Glomerular endothelial cell (primary cell): ENCODE results near the gene NSMCE1. TPM values are rescaled to one million over a fixed set of nuclear protein-coding genes. Genes with fewer than 3 reads are reported as not detected.
A peak's percentile ranks its signal among the peaks of the same experiment; 100 is the strongest.
"Not testable (repeated sequence)": the region's sequence is repeated elsewhere in the genome, so short reads cannot be mapped to it uniquely, and the experiment has no call there.

Experiments
- DNase-seq: peaks from one replicate; pipeline ENCODE4 v3.0.0-alpha.2; 2011; ENCODE audit warnings: low read depth, low spot score; ENCODE audit errors: extremely low read depth
- total RNA-seq: library from RNA; depleted of rRNA; stranded (reverse); fragments of >200 nt; gene quantifications from 2 replicates; pipeline ENCODE4 v1.2.3, GENCODE V29; 2015

The NSMCE1 gene
- total RNA-seq, 1 donor from 2014 or later, result 44.7 TPM

- DNase-seq, result no peak
These were observed 48.0 kb downstream of the NSMCE1 start for GRCh38 chr16:27220527-27220926.

GRCh38 chr16:27220120-27220519 is 48.5 kb downstream of the NSMCE1 start:
- DNase-seq, result no peak

- DNase-seq, result no peak
These were observed 49.4 kb downstream of the NSMCE1 start for GRCh38 chr16:27219161-27219560.

GRCh38 chr16:27218756-27219155 is 49.8 kb downstream of the NSMCE1 start:
- DNase-seq, result no peak

GRCh38 chr16:27217256-27217655 is 51.3 kb downstream of the NSMCE1 start:
- no peak for DNase-seq

GRCh38 chr16:27216297-27216885 is 52.2 kb downstream of the NSMCE1 start:
- DNase-seq, result no peak

- DNase-seq, result no peak
These were observed 52.9 kb downstream of the NSMCE1 start for GRCh38 chr16:27215660-27216059.

- DNase-seq, result no peak
These were observed 54.2 kb downstream of the NSMCE1 start for GRCh38 chr16:27214084-27214961.

- DNase-seq, result no peak
These were observed 57.5 kb downstream of the NSMCE1 start for GRCh38 chr16:27211026-27211425.

- DNase-seq, result no peak
These were observed 58.4 kb downstream of the NSMCE1 start for GRCh38 chr16:27210174-27210573.

- DNase-seq, result no peak
These were observed 59.0 kb downstream of the NSMCE1 start for GRCh38 chr16:27209591-27209990.

- no peak for DNase-seq
These were observed 59.8 kb downstream of the NSMCE1 start for GRCh38 chr16:27208796-27209195.

GRCh38 chr16:27208081-27208680 is 60.4 kb downstream of the NSMCE1 start:
- DNase-seq, result no peak

GRCh38 chr16:27207121-27207520 is 61.5 kb downstream of the NSMCE1 start:
- not testable (repeated sequence) for DNase-seq

- no peak for DNase-seq
These were observed 63.0 kb downstream of the NSMCE1 start for GRCh38 chr16:27205423-27206065.

- no peak for DNase-seq
These were observed 64.2 kb downstream of the NSMCE1 start for GRCh38 chr16:27204312-27204915.

- peak; percentile 95 for DNase-seq
These were observed 64.9 kb downstream of the NSMCE1 start, which contains the start of gene KDM8 for GRCh38 chr16:27203507-27204311. Gene KDM8, plus strand, starts transcription at chr16:27203526. Its CDS starts 6,598 bp downstream, at chr16:27210124.

GRCh38 chr16:27202923-27203506 is 65.6 kb downstream of the NSMCE1 start:
- no peak for DNase-seq

- not testable (repeated sequence) for DNase-seq
These were observed 67.7 kb downstream of the NSMCE1 start for GRCh38 chr16:27200914-27201313.

- DNase-seq, result no peak
These were observed 68.8 kb downstream of the NSMCE1 start for GRCh38 chr16:27199736-27200135.
